Right lobe of liver (tissue), 6 donors: Measurements from ENCODE around the gene FOXJ1. TPM values are rescaled to one million over a fixed set of nuclear protein-coding genes. Genes with fewer than 3 reads are reported as not detected.

Experiments used
- ATAC-seq, 4 donors: fragments of 200-7000 bp; cut with Tn5 transposase; one replicate each; pipeline ENCODE4 v1.9.1; 2020; ENCODE audit warnings: mild to moderate bottlenecking in 4 of 4, moderate library complexity in 4 of 4
- DNase-seq, 3 donors: peaks; one replicate each; pipeline ENCODE4 v3.0.0-alpha.2; 2020
- H3K27ac ChIP-seq, 3 donors: fragments of 200-600 bp; one replicate each; pipeline ENCODE4 v1.8.0; 2022
- H3K27me3 ChIP-seq, 2 donors: fragments of 200-600 bp; one replicate each; pipeline ENCODE4 v1.8.0; 2022
- H3K36me3 ChIP-seq, 4 donors: fragments of 200-600 bp; sonication (generic) in 1 of 4; one replicate each; pipeline versions ENCODE4 v1.5.1 to v1.8.0; 2017 to 2022; ENCODE audit warnings: control low read depth in 1 of 4
- H3K4me1 ChIP-seq, 4 donors: fragments of 200-600 bp; sonication (generic) in 1 of 4; one replicate each; pipeline versions ENCODE4 v1.5.1 to v1.8.0; 2017 to 2022; ENCODE audit warnings: control low read depth in 1 of 4
- H3K4me3 ChIP-seq, 3 donors: fragments of 200-600 bp; one replicate each; pipeline ENCODE4 v1.8.0; 2022
- H3K9me3 ChIP-seq, 4 donors: fragments of 200-600 bp; sonication (generic) in 1 of 4; one replicate each; pipeline versions ENCODE4 v1.5.1 to v1.8.0; 2017 to 2022; ENCODE audit warnings: control low read depth in 1 of 4
- POLR2A ChIP-seq: fragments of 450-650 bp; IDR thresholded peaks from one replicate; pipeline ENCODE4 v1.6.1; 2017; ENCODE audit warnings: antibody characterized with exemption, mild to moderate bottlenecking
- WGBS: methylation state at CpG from one replicate; pipeline ENCODE4 v1.1.6; 2018; ENCODE audit warnings: low coverage, low lambda C conversion rate; ENCODE audit not compliant: insufficient coverage; ENCODE audit errors: missing lambda C conversion rate; 5-methylcytosine and 5-hydroxymethylcytosine counted together
- intact Hi-C, 2 donors: fragments of 100-400 bp; cut with DNase I; formaldehyde crosslinking; loops; one replicate each; pipeline versions ENCODE4 v1.11.2 to v1.14.1; 2022
- microRNA-seq, 2 donors: library from miRNA; unstranded; fragments of <30 nt; microRNA quantifications; one replicate each; pipeline ENCODE4, GENCODE V29; 2019 to 2020
- small RNA-seq, 2 experiments: library from RNA; depleted of rRNA; stranded (forward); fragments of <200 nt; gene quantifications; one replicate each; pipeline ENCODE3, GENCODE V24; 2016
- total RNA-seq, 6 experiments: library from RNA; depleted of rRNA in 2 of 6; stranded (reverse); fragments of >200 nt in 2 of 6; fragmentation: NEBNext Ultra II Directional in 3 of 6; extraction: Animal tissue kit (Norgen Biotek cat#: 25700) in 3 of 6; gene quantifications; one replicate each; pipeline versions ENCODE4 v1.1.0 to v1.2.4, GENCODE V29; 2016 to 2023
- TF ChIP-seq, protein P1 (sequence below), 4 donors: fragments of 200-600 bp in 3 of 4; fragments of 450-650 bp in 1 of 4; IDR thresholded peaks; one replicate each; pipeline versions ENCODE4 v1.5.1 to v1.8.0; 2016 to 2022; ENCODE audit warnings: antibody characterized with exemption in 4 of 4, mild to moderate bottlenecking in 2 of 4
- donor health status: DM: no; HTN: yes; CAD: no.
- donor health status: DM: no; HTN: no; CAD: no.
- donor health status: DM: no; HTN: no; CAD: no.
- donor health status: DM: no; HTN: yes; CAD: no.
- donor health status: DM: no; HTN: yes; CAD: no.

Gene FOXJ1
- total RNA-seq, 6 experiments from 2014 or later, result 0.06 to 0.12 (median 0.11) TPM; not detected in 3

DNA sequence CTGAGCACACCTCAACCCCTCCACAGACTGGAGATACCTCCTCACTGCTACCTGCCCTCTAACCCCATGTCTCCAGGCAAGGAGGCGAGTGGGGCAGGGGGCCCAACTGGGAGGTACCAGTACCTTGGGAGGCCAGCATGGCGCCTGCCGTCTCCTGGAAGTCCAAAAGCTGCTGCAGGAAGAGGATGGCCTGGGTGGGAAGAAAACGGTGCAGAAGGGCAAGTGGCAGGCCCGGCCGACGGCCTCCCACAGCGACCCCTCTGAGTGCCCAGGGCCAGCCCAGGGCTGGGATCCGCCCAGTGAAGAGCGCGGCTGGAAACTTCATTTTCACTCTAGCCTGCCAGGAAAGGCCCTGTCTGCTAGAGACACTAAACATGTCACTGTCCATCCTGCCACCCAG, 53.5 kb downstream of the FOXJ1 start:
- ATAC-seq (no peak), DNase-seq (no peak)
- TF ChIP-seq POLR2A, result no peak
- TF ChIP-seq, protein P1, sequence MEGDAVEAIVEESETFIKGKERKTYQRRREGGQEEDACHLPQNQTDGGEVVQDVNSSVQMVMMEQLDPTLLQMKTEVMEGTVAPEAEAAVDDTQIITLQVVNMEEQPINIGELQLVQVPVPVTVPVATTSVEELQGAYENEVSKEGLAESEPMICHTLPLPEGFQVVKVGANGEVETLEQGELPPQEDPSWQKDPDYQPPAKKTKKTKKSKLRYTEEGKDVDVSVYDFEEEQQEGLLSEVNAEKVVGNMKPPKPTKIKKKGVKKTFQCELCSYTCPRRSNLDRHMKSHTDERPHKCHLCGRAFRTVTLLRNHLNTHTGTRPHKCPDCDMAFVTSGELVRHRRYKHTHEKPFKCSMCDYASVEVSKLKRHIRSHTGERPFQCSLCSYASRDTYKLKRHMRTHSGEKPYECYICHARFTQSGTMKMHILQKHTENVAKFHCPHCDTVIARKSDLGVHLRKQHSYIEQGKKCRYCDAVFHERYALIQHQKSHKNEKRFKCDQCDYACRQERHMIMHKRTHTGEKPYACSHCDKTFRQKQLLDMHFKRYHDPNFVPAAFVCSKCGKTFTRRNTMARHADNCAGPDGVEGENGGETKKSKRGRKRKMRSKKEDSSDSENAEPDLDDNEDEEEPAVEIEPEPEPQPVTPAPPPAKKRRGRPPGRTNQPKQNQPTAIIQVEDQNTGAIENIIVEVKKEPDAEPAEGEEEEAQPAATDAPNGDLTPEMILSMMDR (IDR thresholded peaks at IDR 0.05), result no peak
- intact Hi-C loops, result no loop called here
- no CpG with 5 or more reads among the region's 11 CpGs for WGBS
- Histone ChIP-seq H3K36me3 (peaks cover 0 to 61% (median 24%) of the 10 kb centered on the region in 4 donors), H3K27me3 (no peaks in the 10 kb centered on the region), H3K9me3 (no peaks in the 10 kb centered on the region), H3K27ac (no peak overlapping the region), H3K4me1 (no peaks in the 10 kb centered on the region), H3K4me3 (no peak overlapping the region)

DNA sequence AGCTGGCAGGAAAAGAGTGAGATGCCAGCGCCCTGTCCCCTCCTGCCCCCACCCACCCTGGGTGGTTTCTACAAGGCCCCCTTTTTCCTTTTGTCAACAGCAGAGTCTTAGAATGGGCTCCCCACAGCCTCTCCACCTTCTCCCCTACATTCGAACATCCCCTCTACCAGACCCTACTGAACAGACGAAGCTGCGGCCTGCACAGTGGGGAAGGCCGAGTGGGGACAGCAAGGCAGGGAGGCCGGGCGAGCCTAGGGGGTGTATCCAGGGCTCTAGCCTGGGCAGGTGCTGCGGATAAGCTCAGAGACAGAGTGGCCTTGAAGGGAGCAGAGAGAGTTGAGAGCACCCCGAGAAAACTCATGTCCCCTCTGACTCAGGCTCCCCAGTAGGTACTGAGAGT, 54.7 kb downstream of the FOXJ1 start:
- H3K9me3 ChIP-seq, result no peaks in the 10 kb centered on the region
- H3K4me3 ChIP-seq, result no peak overlapping the region
- H3K27me3 ChIP-seq, result no peaks in the 10 kb centered on the region
- no peak for TF ChIP-seq POLR2A
- TF ChIP-seq, protein P1 (IDR thresholded peaks at IDR 0.05), result no peak
- WGBS, result 94% methylated on average over 9 of the region's 9 CpGs
- H3K36me3 ChIP-seq, result peaks cover 0 to 61% (median 24%) of the 10 kb centered on the region in 4 donors
- DNase-seq, result no peak
- no peak for ATAC-seq
- H3K27ac ChIP-seq, result no peak overlapping the region
- no peaks in the 10 kb centered on the region for H3K4me1 ChIP-seq
- intact Hi-C loops, result no loop called here

Small RNAs within 50 kb of the gene (microRNA-seq; reads per million reads assigned to microRNA genes)
- gene MIR6868, result 1.3 to 2.3 reads per million in 2 donors

Small RNAs within 50 kb of the gene (small RNA-seq; reads per million reads assigned to genes)
- gene MIR6868, result 0 reads per million in 2 experiments

Other genes with a start within 250 kb of the FOXJ1 start
- gene TRIM65, start 244.3 kb downstream of the FOXJ1 start, total RNA-seq, result 1 to 10 TPM; 5.9 to 8.1 (median 7.6) TPM
- gene MRPL38, start 236.4 kb downstream of the FOXJ1 start, total RNA-seq, result 10 to 100 TPM; 46.1 to 79.8 (median 57.3) TPM
- 1 to 10 TPM in 5 of 6 experiments, under 1 TPM in 1; 0.86 to 3.1 (median 2.7) TPM for gene FBF1, start 200.2 kb downstream of the FOXJ1 start, total RNA-seq
- 100 to 1,000 TPM; 112 to 202 (median 190) TPM for gene ACOX1, start 162.1 kb downstream of the FOXJ1 start, total RNA-seq
- gene TEN1, start 162.0 kb downstream of the FOXJ1 start, total RNA-seq, result 10 to 100 TPM in 5 of 6 experiments, 1 to 10 TPM in 1; 6.9 to 25.2 (median 14.1) TPM
- 10 to 100 TPM in 1 of 6 experiments, 1 to 10 TPM in 5; 2.2 to 11.0 (median 3.1) TPM for gene CDK3, start 140.4 kb downstream of the FOXJ1 start, total RNA-seq
- gene EVPL, start 113.9 kb downstream of the FOXJ1 start, total RNA-seq, result under 1 TPM in 1 of 6 experiments, not detected in 5; 0.62 TPM
- gene SRP68, start 68.7 kb downstream of the FOXJ1 start, total RNA-seq, result 10 to 100 TPM; 31.0 to 37.0 (median 35.1) TPM
- gene GALR2, start 66.5 kb downstream of the FOXJ1 start, total RNA-seq, result under 1 TPM in 1 of 6 experiments, not detected in 5; 0.18 TPM
- gene ZACN, start 62.1 kb downstream of the FOXJ1 start, total RNA-seq, result not detected
- 10 to 100 TPM; 38.5 to 57.9 (median 50.6) TPM for gene EXOC7, start 37.5 kb downstream of the FOXJ1 start, total RNA-seq
- gene RNF157, start 99.2 kb upstream of the FOXJ1 start, total RNA-seq, result 10 to 100 TPM in 2 of 6 experiments, 1 to 10 TPM in 2, under 1 TPM in 2; 0.39 to 14.5 (median 6.0) TPM
- gene UBALD2, start 124.1 kb upstream of the FOXJ1 start, total RNA-seq, result 10 to 100 TPM in 4 of 6 experiments, 1 to 10 TPM in 2; 7.3 to 17.9 (median 14.5) TPM
- gene QRICH2, start 167.0 kb upstream of the FOXJ1 start, total RNA-seq, result 1 to 10 TPM in 4 of 6 experiments, under 1 TPM in 2; 0.43 to 2.2 (median 1.5) TPM
- 10 to 100 TPM; 39.3 to 55.6 (median 45.1) TPM for gene PRPSAP1, start 212.7 kb upstream of the FOXJ1 start, total RNA-seq
- 1 to 10 TPM in 4 of 6 experiments, under 1 TPM in 2; 0.35 to 2.6 (median 1.5) TPM for gene SPHK1, start 243.4 kb upstream of the FOXJ1 start, total RNA-seq